Measurements from ENCODE around the gene MYEOV. TPM values are rescaled to one million over a fixed set of nuclear protein-coding genes. Genes with fewer than 3 reads are reported as not detected.

MYEOV gene
- total RNA-seq, 1 donor = 0.86 TPM

GRCh38 chr11:69326622-69327219, 32.8 kb downstream of the MYEOV start:
- H3K4me3 ChIP-seq (ENCODE audit: low read depth, low read length) = no peak overlapping the region
- TF ChIP-seq CTCF (IDR thresholded peaks at IDR 0.05; ENCODE audit: insufficient read depth, low read depth, low read length) = no peak
- no peak for DNase-seq (ENCODE audit: low read depth)

DNA sequence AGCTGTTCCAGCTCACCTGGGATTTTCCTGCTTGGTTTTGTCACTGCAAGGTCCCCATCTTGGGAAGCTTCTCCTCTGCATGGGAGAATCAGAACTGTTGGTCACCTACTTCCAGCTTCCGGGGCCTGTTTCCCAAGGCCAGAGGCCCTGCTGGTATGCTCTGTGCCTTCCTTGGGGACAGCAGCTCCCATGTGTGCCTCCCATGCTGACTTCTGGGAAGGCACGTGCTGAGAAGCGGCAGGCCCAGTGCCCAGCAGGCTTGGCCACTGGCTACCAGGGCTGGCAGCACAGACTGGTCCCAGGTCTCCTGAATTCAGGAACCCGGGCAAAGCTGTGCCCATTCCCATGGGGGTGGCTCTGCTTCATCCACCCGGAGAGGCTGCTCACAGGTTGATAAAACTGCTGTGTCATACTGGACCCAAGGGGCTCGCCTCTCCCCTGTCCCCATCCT, 33.8 kb downstream of the MYEOV start:
- no peak overlapping the region for H3K4me3 ChIP-seq (ENCODE audit: low read depth, low read length)
- DNase-seq (ENCODE audit: low read depth) = no peak
- no peak for TF ChIP-seq CTCF (IDR thresholded peaks at IDR 0.05; ENCODE audit: insufficient read depth, low read depth, low read length)

DNA sequence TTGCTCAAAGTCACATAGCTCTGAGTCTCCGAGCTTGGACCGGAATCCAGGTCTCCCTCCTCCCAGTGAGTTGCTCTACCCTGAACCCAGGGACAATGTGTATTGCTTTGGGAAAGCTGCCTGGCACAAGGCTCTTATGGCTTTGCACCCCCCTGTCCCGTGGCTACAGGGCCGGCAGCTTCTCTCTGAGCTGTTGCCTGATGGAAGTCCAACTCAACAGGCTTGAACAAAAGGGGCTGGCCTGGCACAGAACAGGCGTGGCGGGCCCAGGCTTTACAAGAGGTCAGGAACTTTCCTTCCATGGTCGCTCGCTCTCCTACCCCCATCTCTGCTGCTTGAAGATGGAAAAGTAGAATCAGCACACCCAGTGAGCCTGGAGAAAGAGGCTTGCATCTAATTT, 34.3 kb downstream of the MYEOV start:
- TF ChIP-seq CTCF (IDR thresholded peaks at IDR 0.05; ENCODE audit: insufficient read depth, low read depth, low read length) = no peak
- DNase-seq (ENCODE audit: low read depth) = no peak
- H3K4me3 ChIP-seq (ENCODE audit: low read depth, low read length) = no peak overlapping the region

DNA sequence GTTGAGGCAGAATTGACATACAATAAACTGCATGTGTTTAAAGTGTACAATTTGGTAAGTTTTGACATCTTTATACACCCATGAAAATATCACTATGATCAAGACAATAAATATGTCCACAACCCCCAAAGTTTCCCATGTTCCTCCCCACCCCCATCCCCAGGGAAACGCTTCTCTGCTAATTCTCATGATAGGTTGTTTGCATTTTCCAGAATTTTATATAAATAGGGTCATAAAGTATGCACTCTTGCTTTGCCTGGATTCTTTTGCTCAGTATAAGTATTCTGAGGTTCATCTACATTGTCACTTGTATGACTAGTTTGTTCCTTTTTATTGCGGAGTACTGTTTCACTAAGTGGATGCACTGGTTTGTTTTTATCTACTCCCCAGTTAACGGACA, 35.6 kb downstream of the MYEOV start:
- DNase-seq (ENCODE audit: low read depth) = peak; percentile 61
- H3K4me3 ChIP-seq (ENCODE audit: low read depth, low read length) = no peak overlapping the region

DNA sequence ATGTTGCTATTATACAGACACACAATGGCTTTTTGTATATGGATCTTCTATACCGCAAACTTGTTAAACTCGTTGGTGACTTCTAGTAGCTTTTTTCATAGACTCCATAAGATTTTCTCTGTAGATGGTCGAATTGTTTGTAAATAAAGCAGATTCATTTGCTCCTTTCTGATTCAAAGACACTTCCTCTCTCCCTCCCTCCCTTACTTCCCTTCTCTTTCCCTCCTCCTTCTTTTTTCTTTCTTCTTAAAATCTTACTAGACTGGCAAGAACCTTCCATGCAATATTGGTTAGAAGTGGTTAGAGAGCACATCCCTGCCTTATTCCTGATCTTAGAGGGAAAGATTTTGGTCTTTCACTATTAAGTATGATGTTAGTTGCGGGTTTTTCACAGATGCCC, 36.4 kb downstream of the MYEOV start:
- H3K4me3 ChIP-seq (ENCODE audit: low read depth, low read length) = no peak overlapping the region
- DNase-seq (ENCODE audit: low read depth) = no peak
- TF ChIP-seq CTCF (IDR thresholded peaks at IDR 0.05; ENCODE audit: insufficient read depth, low read depth, low read length) = no peak

More for the DNA sequence above, 35.6 kb downstream of the MYEOV start:
- no peak for TF ChIP-seq CTCF (IDR thresholded peaks at IDR 0.05; ENCODE audit: insufficient read depth, low read depth, low read length)

GRCh38 chr11:69333149-69333710, 39.3 kb downstream of the MYEOV start:
- DNase-seq (ENCODE audit: low read depth) = no peak
- TF ChIP-seq CTCF (IDR thresholded peaks at IDR 0.05; ENCODE audit: insufficient read depth, low read depth, low read length) = no peak
- H3K4me3 ChIP-seq (ENCODE audit: low read depth, low read length) = no peak overlapping the region

- DNase-seq (ENCODE audit: low read depth) = no peak
- no peak overlapping the region for H3K4me3 ChIP-seq (ENCODE audit: low read depth, low read length)
- no peak for TF ChIP-seq CTCF (IDR thresholded peaks at IDR 0.05; ENCODE audit: insufficient read depth, low read depth, low read length)
Measured at GRCh38 chr11:69333879-69334278, 39.9 kb downstream of the MYEOV start.
